IPS-15b (cell line): ENCODE measurements around the gene NFX1.
"Not testable (repeated sequence)": the region's sequence is repeated elsewhere in the genome, so short reads cannot be mapped to it uniquely, and the experiment has no call there.

Experiments
- H3K27me3 ChIP-seq: one replicate; pipeline ENCODE4 v1.6.1; 2013; ENCODE audit warnings: low read length; ENCODE audit not compliant: control insufficient read depth, insufficient read depth
- H3K36me3 ChIP-seq: one replicate; pipeline ENCODE4 v1.6.1; 2013; ENCODE audit warnings: low read length; ENCODE audit not compliant: control insufficient read depth, insufficient read depth
- H3K4me1 ChIP-seq: one replicate; pipeline ENCODE4 v1.6.1; 2013; ENCODE audit warnings: mild to moderate bottlenecking, low read length; ENCODE audit not compliant: control insufficient read depth, insufficient read depth
- H3K4me3 ChIP-seq: one replicate; pipeline ENCODE4 v1.5.1; 2013; ENCODE audit warnings: low read depth, low read length
- H3K9ac ChIP-seq: one replicate; pipeline ENCODE4 v1.6.1; 2013; ENCODE audit warnings: low read depth, mild to moderate bottlenecking, low read length
- H3K9me3 ChIP-seq: one replicate; pipeline ENCODE4 v1.6.1; 2013; ENCODE audit warnings: mild to moderate bottlenecking, low read length; ENCODE audit not compliant: control insufficient read depth, insufficient read depth

Gene NFX1

GRCh38 chr9:33317136-33317535 is 26.8 kb downstream of the NFX1 start:
- H3K4me3 ChIP-seq, H3K9ac ChIP-seq, H3K27me3 ChIP-seq, H3K9me3 ChIP-seq, H3K4me1 ChIP-seq: not testable (repeated sequence)
- peaks cover 23% of the 10 kb centered on the region for H3K36me3 ChIP-seq

GRCh38 chr9:33318225-33318624 is 27.9 kb downstream of the NFX1 start:
- Histone ChIP-seq H3K9me3 (no peaks in the 10 kb centered on the region), H3K4me1 (no peaks in the 10 kb centered on the region), H3K9ac (no peak overlapping the region), H3K36me3 (peaks cover 28% of the 10 kb centered on the region), H3K4me3 (no peak overlapping the region), H3K27me3 (no peaks in the 10 kb centered on the region)

- Histone ChIP-seq H3K4me1 (no peaks in the 10 kb centered on the region), H3K36me3 (peaks cover 24% of the 10 kb centered on the region), H3K27me3 (no peaks in the 10 kb centered on the region), H3K4me3 (no peak overlapping the region), H3K9ac (no peak overlapping the region), H3K9me3 (no peaks in the 10 kb centered on the region)
Observed at GRCh38 chr9:33318781-33319180, 28.5 kb downstream of the NFX1 start.

- Histone ChIP-seq H3K4me3 (no peak overlapping the region), H3K27me3 (no peaks in the 10 kb centered on the region), H3K9me3 (no peaks in the 10 kb centered on the region), H3K4me1 (no peaks in the 10 kb centered on the region), H3K36me3 (peaks cover 24% of the 10 kb centered on the region), H3K9ac (no peak overlapping the region)
Observed at GRCh38 chr9:33320230-33320567, 29.9 kb downstream of the NFX1 start.

GRCh38 chr9:33320568-33321261 is 30.4 kb downstream of the NFX1 start:
- Histone ChIP-seq H3K4me3 (no peak overlapping the region), H3K27me3 (no peaks in the 10 kb centered on the region)

GRCh38 chr9:33329117-33329563 is 38.8 kb downstream of the NFX1 start:
- no peak overlapping the region for H3K4me3 ChIP-seq
- H3K36me3 ChIP-seq: peaks cover 15% of the 10 kb centered on the region
- H3K9ac ChIP-seq: no peak overlapping the region
- no peaks in the 10 kb centered on the region for H3K9me3 ChIP-seq
- H3K27me3 ChIP-seq: no peaks in the 10 kb centered on the region
- no peaks in the 10 kb centered on the region for H3K4me1 ChIP-seq

More at GRCh38 chr9:33320568-33321261, 30.4 kb downstream of the NFX1 start:
- no peak overlapping the region for H3K9ac ChIP-seq
- H3K4me1 ChIP-seq: no peaks in the 10 kb centered on the region
- H3K36me3 ChIP-seq: peaks cover 24% of the 10 kb centered on the region
- H3K9me3 ChIP-seq: no peaks in the 10 kb centered on the region

GRCh38 chr9:33329979-33330378 is 39.7 kb downstream of the NFX1 start:
- H3K9me3 ChIP-seq: no peaks in the 10 kb centered on the region
- no peak overlapping the region for H3K4me3 ChIP-seq
- no peak overlapping the region for H3K9ac ChIP-seq
- H3K36me3 ChIP-seq: peaks cover 15% of the 10 kb centered on the region
- H3K4me1 ChIP-seq: no peaks in the 10 kb centered on the region
- H3K27me3 ChIP-seq: no peaks in the 10 kb centered on the region

- Histone ChIP-seq H3K9ac (no peak overlapping the region), H3K36me3 (peaks cover 15% of the 10 kb centered on the region), H3K27me3 (no peaks in the 10 kb centered on the region), H3K4me1 (no peaks in the 10 kb centered on the region), H3K4me3 (no peak overlapping the region), H3K9me3 (no peaks in the 10 kb centered on the region)
Observed at GRCh38 chr9:33331377-33331891, 41.1 kb downstream of the NFX1 start.

- no peaks in the 10 kb centered on the region for H3K9me3 ChIP-seq
- H3K9ac ChIP-seq: no peak overlapping the region
- no peaks in the 10 kb centered on the region for H3K27me3 ChIP-seq
- no peaks in the 10 kb centered on the region for H3K4me1 ChIP-seq
- H3K36me3 ChIP-seq: peaks cover 15% of the 10 kb centered on the region
- no peak overlapping the region for H3K4me3 ChIP-seq
Observed at GRCh38 chr9:33332011-33332410, 41.7 kb downstream of the NFX1 start.

GRCh38 chr9:33332956-33333355 is 42.6 kb downstream of the NFX1 start:
- not testable (repeated sequence) for H3K9ac ChIP-seq, H3K27me3 ChIP-seq

GRCh38 chr9:33340186-33340585 is 49.9 kb downstream of the NFX1 start:
- Histone ChIP-seq H3K9me3 (peaks cover 14% of the 10 kb centered on the region), H3K4me1 (no peaks in the 10 kb centered on the region), H3K9ac (no peak overlapping the region), H3K4me3 (no peak overlapping the region), H3K36me3 (peaks cover 40% of the 10 kb centered on the region), H3K27me3 (no peaks in the 10 kb centered on the region)

More at GRCh38 chr9:33332956-33333355, 42.6 kb downstream of the NFX1 start:
- not testable (repeated sequence) for H3K4me1 ChIP-seq, H3K4me3 ChIP-seq, H3K9me3 ChIP-seq
- H3K36me3 ChIP-seq: peaks cover 18% of the 10 kb centered on the region

- no peaks in the 10 kb centered on the region for H3K27me3 ChIP-seq
- peaks cover 14% of the 10 kb centered on the region for H3K9me3 ChIP-seq
- H3K4me1 ChIP-seq: no peaks in the 10 kb centered on the region
- no peak overlapping the region for H3K9ac ChIP-seq
- H3K4me3 ChIP-seq: no peak overlapping the region
- peaks cover 43% of the 10 kb centered on the region for H3K36me3 ChIP-seq
Observed at GRCh38 chr9:33341182-33341581, 50.9 kb downstream of the NFX1 start.
